Airway epithelial cell (primary cell): ENCODE data around the gene SLCO4A1. TPM values are rescaled to one million over a fixed set of nuclear protein-coding genes. Genes with fewer than 3 reads are reported as not detected.

Experiments used
- total RNA-seq: library from RNA; depleted of rRNA; stranded (reverse); fragments of >200 nt; gene quantifications from 2 replicates; pipeline ENCODE4 v1.2.3, GENCODE V29; 2015

The SLCO4A1 gene
- total RNA-seq: 4.0 and 5.1 TPM in 2 replicates

GRCh38 chr20:62642051-62642665 is at the start of gene SLCO4A1:
Gene SLCO4A1 (plus strand): TSS chr20:62642503. CDS start chr20:62656455, 13,952 bp downstream.

DNA sequence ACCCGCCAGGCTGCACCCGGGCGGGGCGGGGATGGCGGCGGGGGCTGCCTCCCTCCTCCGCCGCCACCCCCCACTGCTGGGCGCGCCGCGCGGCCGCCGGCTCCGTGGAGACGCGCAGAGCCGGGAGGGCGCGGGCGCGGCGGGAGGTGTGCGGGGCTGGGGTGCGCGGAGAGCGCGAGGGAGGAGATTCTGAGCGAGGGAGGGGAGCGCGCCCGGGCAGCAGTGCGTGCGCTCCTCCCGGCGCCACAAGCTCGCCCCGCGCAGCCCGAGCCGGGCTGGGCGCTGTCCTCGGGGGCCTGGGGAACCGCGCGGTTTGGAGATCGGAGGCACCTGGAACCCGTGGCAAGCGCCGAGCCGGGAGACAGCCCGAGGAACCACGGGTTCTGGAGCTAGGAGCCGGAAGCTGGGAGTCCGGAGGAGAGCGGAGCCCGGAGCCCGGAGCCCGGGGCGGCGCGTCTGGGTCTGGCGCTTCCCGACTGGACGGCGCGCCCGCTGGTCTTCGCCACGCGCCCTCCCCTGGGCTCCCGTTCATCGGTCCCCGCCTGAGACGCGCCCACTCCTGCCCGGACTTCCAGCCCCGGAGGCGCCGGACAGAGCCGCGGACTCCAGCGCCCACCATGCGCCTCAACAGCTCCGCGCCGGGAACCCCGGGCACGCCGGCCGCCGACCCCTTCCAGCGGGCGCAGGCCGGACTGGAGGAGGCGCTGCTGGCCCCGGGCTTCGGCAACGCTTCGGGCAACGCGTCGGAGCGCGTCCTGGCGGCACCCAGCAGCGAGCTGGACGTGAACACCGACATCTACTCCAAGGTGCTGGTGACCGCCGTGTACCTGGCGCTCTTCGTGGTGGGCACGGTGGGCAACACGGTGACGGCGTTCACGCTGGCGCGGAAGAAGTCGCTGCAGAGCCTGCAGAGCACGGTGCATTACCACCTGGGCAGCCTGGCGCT is 66.6 kb downstream of the SLCO4A1 start, which contains the start of gene NTSR1:
TSS of gene NTSR1 (plus strand) at position 246 of the 946 bp plus-strand sequence. CDS start at position 618, 372 bp downstream.

Other genes with a start within 250 kb of the SLCO4A1 start
- 4.0 and 4.8 TPM in 2 replicates for gene CABLES2, start 235.2 kb upstream of the SLCO4A1 start, total RNA-seq
- gene RBBP8NL, start 215.0 kb upstream of the SLCO4A1 start, total RNA-seq: 2.2 and 4.2 TPM in 2 replicates
- gene GATA5, start 166.5 kb upstream of the SLCO4A1 start, total RNA-seq: not detected in 2 replicates
- gene NTSR1, start 66.3 kb downstream of the SLCO4A1 start, total RNA-seq: 1.4 and 1.6 TPM in 2 replicates
- 18.9 and 19.7 TPM in 2 replicates for gene MRGBP, start 154.0 kb downstream of the SLCO4A1 start, total RNA-seq
- 37.7 and 39.0 TPM in 2 replicates for gene OGFR, start 162.3 kb downstream of the SLCO4A1 start, total RNA-seq
- 0.21 and 2.6 TPM in 2 replicates for gene COL9A3, start 174.5 kb downstream of the SLCO4A1 start, total RNA-seq
- gene TCFL5, start 219.3 kb downstream of the SLCO4A1 start, total RNA-seq: 10.5 and 13.4 TPM in 2 replicates